Ishikawa (cell line): ENCODE measurements around the gene FRS2.

Experiments
- EP300 ChIP-seq: IDR thresholded peaks from 2 replicates; pipeline ENCODE4 v1.6.1; 2012; ENCODE audit warnings: borderline replicate concordance
- MAX ChIP-seq: IDR thresholded peaks from 2 replicates; pipeline ENCODE4 v1.6.1; 2012
- RAD21 ChIP-seq: IDR thresholded peaks from 2 replicates; pipeline ENCODE4 v1.6.1; 2012; ENCODE audit warnings: low read depth
- TAF1 ChIP-seq: IDR thresholded peaks from 2 replicates; pipeline ENCODE4 v1.6.1; 2012; ENCODE audit warnings: low read depth, mild to moderate bottlenecking
- TCF12 ChIP-seq: IDR thresholded peaks from 2 replicates; pipeline ENCODE4 v1.6.1; 2012; ENCODE audit warnings: low read depth
- TEAD4 ChIP-seq: IDR thresholded peaks from 2 replicates; pipeline ENCODE4 v1.6.1; 2012
- USF1 ChIP-seq: IDR thresholded peaks from 2 replicates; pipeline ENCODE4 v1.6.1; 2012

GRCh38 chr12:69534389-69534822 lies 64.2 kb downstream of the FRS2 start:
- no peak for TF ChIP-seq TCF12
- peak; percentile 55 for TF ChIP-seq MAX
- TF ChIP-seq EP300, result no peak
- TF ChIP-seq TAF1, result no peak
- TF ChIP-seq TEAD4, result peak; percentile 83
- TF ChIP-seq RAD21, result no peak; the same call in 1 of the 2 replicates
- peak; percentile 68 for TF ChIP-seq USF1
